Gastrocnemius medialis (tissue), 4 donors: ENCODE measurements around the gene PKNOX2.

ENCODE experiments used
- CTCF ChIP-seq, 5 experiments: fragments of 450-650 bp in 3 of 5; fragments of 200-600 bp in 2 of 5; sonication (generic) in 2 of 5; IDR thresholded peaks in 4 of 5; conservative IDR thresholded peaks in 1 of 5; 1 replicate in 4 of 5; 2 replicates in 1 of 5; pipeline ENCODE4 v1.5.1; 2016 to 2019; ENCODE audit warnings: antibody characterized with exemption in 5 of 5, mild to moderate bottlenecking in 3 of 5, moderate library complexity in 3 of 5
- POLR2A ChIP-seq, 2 donors: fragments of 450-650 bp; IDR thresholded peaks; one replicate each; pipeline ENCODE4 v1.6.1; 2017; ENCODE audit warnings: antibody characterized with exemption in 2 of 2, mild to moderate bottlenecking in 2 of 2, moderate library complexity in 2 of 2

- TF ChIP-seq CTCF (IDR thresholded peaks at IDR 0.05 in 4 of 5, conservative IDR thresholded peaks at IDR 0.05 in 1 of 5) (no peak), POLR2A (IDR thresholded peaks at IDR 0.05) (no peak)
These were observed 301.1 kb downstream of the PKNOX2 start for GRCh38 chr11:125465701-125466100.
